ENCODE measurements around the gene PRKCI. TPM values are rescaled to one million over a fixed set of nuclear protein-coding genes. Genes with fewer than 3 reads are reported as not detected.

The PRKCI gene
- polyA plus RNA-seq, 1 donor from 2014 or later = 70.8 TPM

- no peak overlapping the region for H3K4me3 ChIP-seq (ENCODE audit: low read length)
- peaks cover 2% of the 10 kb centered on the region for H3K79me2 ChIP-seq (replicated peaks; ENCODE audit: insufficient read depth, low read length)
- H3K9me2 ChIP-seq (ENCODE audit: insufficient read depth, low read length) = no peaks in the 10 kb centered on the region
- no peak overlapping the region for H3K4me2 ChIP-seq (ENCODE audit: low read length)
- no peak overlapping the region for H3K9ac ChIP-seq (ENCODE audit: low read length)
- H3K27ac ChIP-seq (ENCODE audit: low read length) = no peak overlapping the region
- H3K36me3 ChIP-seq (ENCODE audit: insufficient read depth, low read length) = no peaks in the 10 kb centered on the region
- H3F3A ChIP-seq (ENCODE audit: insufficient read depth, low read length, poor library complexity, severe bottlenecking) = peaks cover 7% of the 10 kb centered on the region
- H3K9me3 ChIP-seq (ENCODE audit: low read length) = no peaks in the 10 kb centered on the region
- no peaks in the 10 kb centered on the region for H4K20me1 ChIP-seq (ENCODE audit: insufficient read depth)
- no peaks in the 10 kb centered on the region for H3K27me3 ChIP-seq (ENCODE audit: insufficient read depth, low read depth, low read length)
- no peak for TF ChIP-seq MXI1 (conservative IDR thresholded peaks at IDR 0.05; ENCODE audit: poor library complexity, severe bottlenecking)
- no peak for TF ChIP-seq POLR2AphosphoS5 (IDR thresholded peaks at IDR 0.05)
- no peak for TF ChIP-seq EZH2 (IDR thresholded peaks at IDR 0.05; ENCODE audit: borderline replicate concordance, insufficient read depth, low read length, poor library complexity, severe bottlenecking)
- TF ChIP-seq CTCF (IDR thresholded peaks at IDR 0.05; ENCODE audit: poor library complexity, severe bottlenecking) = no peak
- no peak for TF ChIP-seq TAF1 (IDR thresholded peaks at IDR 0.05; ENCODE audit: low read depth)
- TF ChIP-seq RAD21 (conservative IDR thresholded peaks at IDR 0.05) = no peak
- no peak for TF ChIP-seq EP300 (conservative IDR thresholded peaks at IDR 0.05; ENCODE audit: poor library complexity, severe bottlenecking)
- no peak for TF ChIP-seq REST (IDR thresholded peaks at IDR 0.05; ENCODE audit: borderline replicate concordance)
- TF ChIP-seq SMC3 (conservative IDR thresholded peaks at IDR 0.05; ENCODE audit: poor library complexity) = no peak
- no peak overlapping the region for H2AFZ ChIP-seq (ENCODE audit: low read depth, low read length)
Measured at GRCh38 chr3:170353485-170353884, 131.3 kb downstream of the PRKCI start.

GRCh38 chr3:170354760-170355159 lies 132.5 kb downstream of the PRKCI start:
- no peaks in the 10 kb centered on the region for H3K36me3 ChIP-seq (ENCODE audit: insufficient read depth, low read length)
- H3K27me3 ChIP-seq (ENCODE audit: insufficient read depth, low read depth, low read length) = no peaks in the 10 kb centered on the region
- H3K27ac ChIP-seq (ENCODE audit: low read length) = peak overlapping the region; percentile 96
- no peaks in the 10 kb centered on the region for H3K9me2 ChIP-seq (ENCODE audit: insufficient read depth, low read length)
- H3K9ac ChIP-seq (ENCODE audit: low read length) = peak overlapping the region; percentile 80
- TF ChIP-seq REST (IDR thresholded peaks at IDR 0.05; ENCODE audit: borderline replicate concordance) (no peak), RAD21 (conservative IDR thresholded peaks at IDR 0.05) (no peak), TAF1 (IDR thresholded peaks at IDR 0.05; ENCODE audit: low read depth) (no peak)
- no peaks in the 10 kb centered on the region for H3K9me3 ChIP-seq (ENCODE audit: low read length)
- H3K4me2 ChIP-seq (ENCODE audit: low read length) = peak overlapping the region; percentile 77
- H3K79me2 ChIP-seq (replicated peaks; ENCODE audit: insufficient read depth, low read length) = peaks cover 15% of the 10 kb centered on the region
- peak overlapping the region; percentile 36 for H2AFZ ChIP-seq (ENCODE audit: low read depth, low read length)
- H4K20me1 ChIP-seq (ENCODE audit: insufficient read depth) = no peaks in the 10 kb centered on the region
- peaks cover 7% of the 10 kb centered on the region for H3F3A ChIP-seq (ENCODE audit: insufficient read depth, low read length, poor library complexity, severe bottlenecking)
- H3K4me3 ChIP-seq (ENCODE audit: low read length) = peak overlapping the region; percentile 68

Small RNA genes lying within 50 kb of the gene (small RNA-seq; reads per million reads assigned to genes)
- gene RF00019 = 0 to 1.2 (median 0) reads per million in 3 experiments

Other genes starting within 250 kb of the PRKCI start
- gene GPR160, start 184.4 kb upstream of the PRKCI start, polyA plus RNA-seq = 2.9 and 4.0 TPM in 2 replicates
- 17.0 and 18.6 TPM in 2 replicates for gene PHC3, start 40.7 kb upstream of the PRKCI start, polyA plus RNA-seq
- 32.6 and 36.9 TPM in 2 replicates for gene SKIL, start 135.3 kb downstream of the PRKCI start, polyA plus RNA-seq
- 0.98 TPM in 1 of 2 replicates, not detected in the other for gene CLDN11, start 196.4 kb downstream of the PRKCI start, polyA plus RNA-seq

Data from neural cell (in vitro differentiated cells).